ENCODE results near the gene RAB3D.

DNA sequence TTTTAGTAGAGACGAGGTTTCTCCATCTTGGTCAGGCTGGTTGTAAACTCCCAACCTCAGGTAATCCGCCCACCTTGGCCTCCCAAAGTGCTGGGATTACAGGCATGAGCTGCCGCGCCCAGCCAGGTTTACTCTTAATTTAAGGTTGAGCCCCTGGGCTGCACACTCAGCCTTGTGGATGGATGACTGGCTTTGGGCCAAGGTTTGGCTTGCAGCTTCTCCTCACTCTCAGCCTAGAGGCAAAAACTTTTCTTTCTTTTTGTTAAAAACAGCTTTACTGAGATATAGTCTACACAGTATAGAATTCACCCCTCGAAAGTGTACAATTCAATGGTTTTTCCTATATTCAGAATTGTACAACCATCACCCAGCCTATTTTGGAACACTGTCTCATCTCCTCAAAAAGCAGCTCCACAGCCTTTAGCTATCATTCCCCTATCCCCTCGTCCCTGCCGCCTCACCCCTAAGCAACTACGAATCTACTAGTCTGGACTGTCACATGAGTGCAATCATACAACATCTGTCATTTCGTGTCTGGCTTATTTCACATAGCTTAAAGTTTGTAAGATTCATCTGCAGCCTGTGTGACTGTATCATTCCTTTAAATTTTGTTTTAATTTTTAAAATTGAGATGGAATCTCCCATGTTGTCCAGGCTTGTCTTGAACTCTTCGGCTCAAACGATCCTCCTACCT lies 58.0 kb downstream of the RAB3D start:
- TF ChIP-seq, protein P1, sequence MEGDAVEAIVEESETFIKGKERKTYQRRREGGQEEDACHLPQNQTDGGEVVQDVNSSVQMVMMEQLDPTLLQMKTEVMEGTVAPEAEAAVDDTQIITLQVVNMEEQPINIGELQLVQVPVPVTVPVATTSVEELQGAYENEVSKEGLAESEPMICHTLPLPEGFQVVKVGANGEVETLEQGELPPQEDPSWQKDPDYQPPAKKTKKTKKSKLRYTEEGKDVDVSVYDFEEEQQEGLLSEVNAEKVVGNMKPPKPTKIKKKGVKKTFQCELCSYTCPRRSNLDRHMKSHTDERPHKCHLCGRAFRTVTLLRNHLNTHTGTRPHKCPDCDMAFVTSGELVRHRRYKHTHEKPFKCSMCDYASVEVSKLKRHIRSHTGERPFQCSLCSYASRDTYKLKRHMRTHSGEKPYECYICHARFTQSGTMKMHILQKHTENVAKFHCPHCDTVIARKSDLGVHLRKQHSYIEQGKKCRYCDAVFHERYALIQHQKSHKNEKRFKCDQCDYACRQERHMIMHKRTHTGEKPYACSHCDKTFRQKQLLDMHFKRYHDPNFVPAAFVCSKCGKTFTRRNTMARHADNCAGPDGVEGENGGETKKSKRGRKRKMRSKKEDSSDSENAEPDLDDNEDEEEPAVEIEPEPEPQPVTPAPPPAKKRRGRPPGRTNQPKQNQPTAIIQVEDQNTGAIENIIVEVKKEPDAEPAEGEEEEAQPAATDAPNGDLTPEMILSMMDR (IDR thresholded peaks at IDR 0.05; ENCODE audit: insufficient read depth, low read length, poor library complexity, severe bottlenecking) = no peak
- no peak for TF ChIP-seq EZH2phosphoT487 (conservative IDR thresholded peaks at IDR 0.05; ENCODE audit: low read length)

All from SU-DHL-6 (cell line).